Ovary (tissue), 3 donors: Measurements from ENCODE around the gene OR52A1.

Source experiments
- CTCF ChIP-seq, 3 donors: fragments of 450-650 bp in 2 of 3; fragments of 200-600 bp in 1 of 3; IDR thresholded peaks; one replicate each; pipeline versions ENCODE4 v1.5.1 to v1.8.0; 2016 to 2022; ENCODE audit warnings: antibody characterized with exemption in 3 of 3, mild to moderate bottlenecking in 1 of 3
- EP300 ChIP-seq: sonication (generic); formaldehyde crosslinking; IDR thresholded peaks from one replicate; pipeline ENCODE4 v1.6.1; 2017; ENCODE audit warnings: antibody characterized with exemption
- POLR2A ChIP-seq: fragments of 450-650 bp; IDR thresholded peaks from one replicate; pipeline ENCODE4 v1.6.1; 2017; ENCODE audit warnings: antibody characterized with exemption, mild to moderate bottlenecking, moderate library complexity
- donor health status: DM: no; HTN: no; CAD: no.

- TF ChIP-seq CTCF (IDR thresholded peaks at IDR 0.05) (no peak), POLR2A (no peak), EP300 (no peak)
Measured at GRCh38 chr11:5124891-5125620, 29.5 kb downstream of the OR52A1 start.
